Mammary epithelial cell (primary cell): ENCODE results near the gene C9orf78.

Experiments
- EZH2 ChIP-seq: IDR thresholded peaks from 2 replicates; pipeline ENCODE4 v1.6.1; 2012; ENCODE audit warnings: low read length, inconsistent platforms, borderline replicate concordance
- TF ChIP-seq, protein P1 (sequence below), 2 donors: IDR thresholded peaks in 1 of 2; conservative IDR thresholded peaks in 1 of 2; 2 replicates each; pipeline ENCODE4 v1.5.1; 2011 to 2012; ENCODE audit warnings: inconsistent platforms in 2 of 2, low read length in 2 of 2, mild to moderate bottlenecking in 2 of 2, control low read depth in 1 of 2, low read depth in 1 of 2; ENCODE audit not compliant: insufficient read depth in 1 of 2; ENCODE audit errors: extremely low read depth in 1 of 2

DNA sequence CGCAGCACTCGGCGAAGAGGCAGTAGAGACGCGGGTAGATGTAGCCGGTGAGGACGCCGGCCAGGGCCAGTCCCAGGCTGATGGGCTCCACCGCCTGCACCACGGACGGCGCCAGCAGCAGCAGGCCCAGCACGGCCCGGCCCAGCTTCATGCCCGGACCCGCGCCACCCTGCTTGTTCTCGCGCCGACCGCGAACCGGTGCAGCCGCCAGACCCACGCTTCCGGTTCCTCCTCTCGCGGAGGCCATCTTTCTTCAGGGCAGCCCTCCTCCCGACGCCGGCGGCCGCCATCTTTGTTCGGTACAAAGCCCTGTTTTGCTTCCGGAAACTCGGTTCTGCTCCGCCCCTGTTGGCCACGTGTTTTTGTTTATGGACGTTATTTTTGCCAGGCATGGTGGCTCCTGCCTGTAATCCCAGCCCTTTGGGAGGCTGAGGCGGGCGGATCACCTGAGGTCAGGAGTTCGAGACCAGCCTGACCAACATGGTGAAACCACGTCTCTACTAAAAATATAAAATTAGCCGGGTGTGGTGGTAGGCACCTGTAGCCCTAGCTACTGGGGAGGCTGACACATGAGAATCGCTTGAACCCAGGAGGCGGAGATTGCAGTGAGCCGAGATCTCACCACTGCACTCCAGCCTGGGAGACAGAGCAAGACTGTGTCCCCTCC, 11.0 kb downstream of the C9orf78 start, which contains the start of gene TOR1A:
- TF ChIP-seq, protein P1, sequence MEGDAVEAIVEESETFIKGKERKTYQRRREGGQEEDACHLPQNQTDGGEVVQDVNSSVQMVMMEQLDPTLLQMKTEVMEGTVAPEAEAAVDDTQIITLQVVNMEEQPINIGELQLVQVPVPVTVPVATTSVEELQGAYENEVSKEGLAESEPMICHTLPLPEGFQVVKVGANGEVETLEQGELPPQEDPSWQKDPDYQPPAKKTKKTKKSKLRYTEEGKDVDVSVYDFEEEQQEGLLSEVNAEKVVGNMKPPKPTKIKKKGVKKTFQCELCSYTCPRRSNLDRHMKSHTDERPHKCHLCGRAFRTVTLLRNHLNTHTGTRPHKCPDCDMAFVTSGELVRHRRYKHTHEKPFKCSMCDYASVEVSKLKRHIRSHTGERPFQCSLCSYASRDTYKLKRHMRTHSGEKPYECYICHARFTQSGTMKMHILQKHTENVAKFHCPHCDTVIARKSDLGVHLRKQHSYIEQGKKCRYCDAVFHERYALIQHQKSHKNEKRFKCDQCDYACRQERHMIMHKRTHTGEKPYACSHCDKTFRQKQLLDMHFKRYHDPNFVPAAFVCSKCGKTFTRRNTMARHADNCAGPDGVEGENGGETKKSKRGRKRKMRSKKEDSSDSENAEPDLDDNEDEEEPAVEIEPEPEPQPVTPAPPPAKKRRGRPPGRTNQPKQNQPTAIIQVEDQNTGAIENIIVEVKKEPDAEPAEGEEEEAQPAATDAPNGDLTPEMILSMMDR (conservative IDR thresholded peaks at IDR 0.05 in 1 of 2, IDR thresholded peaks at IDR 0.05 in 1 of 2; ENCODE audit: extremely low read depth in 1 of 2, insufficient read depth in 1 of 2, low read depth in 1 of 2, low read length in 2 of 2) = no peak
- no peak for TF ChIP-seq EZH2
